ENCODE measurements around the gene BTBD9. TPM values are rescaled to one million over a fixed set of nuclear protein-coding genes. Genes with fewer than 3 reads are reported as not detected.

Gene BTBD9
- total RNA-seq, 4 donors from 2014 or later: 15.4 to 50.0 (median 21.9) TPM

DNA sequence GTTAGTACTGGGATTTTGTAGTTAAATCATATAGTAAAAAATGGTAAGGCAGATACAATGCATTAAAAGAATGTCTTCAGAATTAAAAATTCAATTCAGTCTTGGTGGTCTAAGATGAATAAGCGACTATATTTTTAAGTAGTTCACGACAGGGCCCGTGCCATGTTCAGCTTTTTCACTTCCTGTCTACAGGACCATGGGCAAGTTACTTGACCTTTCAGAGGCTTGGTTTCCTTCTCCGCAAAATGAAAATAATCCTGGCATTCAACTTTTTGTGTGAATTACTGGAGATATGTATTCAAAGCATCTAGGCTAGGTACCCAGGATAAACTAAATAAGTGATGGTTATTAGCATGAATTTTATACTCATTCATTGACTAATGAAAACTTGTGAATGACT, 216.0 kb downstream of the BTBD9 start:
- 79% methylated on average over 4 of the region's 4 CpGs for WGBS
- Histone ChIP-seq H3K27me3 (no peaks in the 10 kb centered on the region), H3K9me3 (no peaks in the 10 kb centered on the region), H3K4me1 (no peaks in the 10 kb centered on the region), H3K36me3 (no peaks in the 10 kb centered on the region), H3K4me3 (no peak overlapping the region), H3K27ac (no peak overlapping the region)
- TF ChIP-seq, protein P1, sequence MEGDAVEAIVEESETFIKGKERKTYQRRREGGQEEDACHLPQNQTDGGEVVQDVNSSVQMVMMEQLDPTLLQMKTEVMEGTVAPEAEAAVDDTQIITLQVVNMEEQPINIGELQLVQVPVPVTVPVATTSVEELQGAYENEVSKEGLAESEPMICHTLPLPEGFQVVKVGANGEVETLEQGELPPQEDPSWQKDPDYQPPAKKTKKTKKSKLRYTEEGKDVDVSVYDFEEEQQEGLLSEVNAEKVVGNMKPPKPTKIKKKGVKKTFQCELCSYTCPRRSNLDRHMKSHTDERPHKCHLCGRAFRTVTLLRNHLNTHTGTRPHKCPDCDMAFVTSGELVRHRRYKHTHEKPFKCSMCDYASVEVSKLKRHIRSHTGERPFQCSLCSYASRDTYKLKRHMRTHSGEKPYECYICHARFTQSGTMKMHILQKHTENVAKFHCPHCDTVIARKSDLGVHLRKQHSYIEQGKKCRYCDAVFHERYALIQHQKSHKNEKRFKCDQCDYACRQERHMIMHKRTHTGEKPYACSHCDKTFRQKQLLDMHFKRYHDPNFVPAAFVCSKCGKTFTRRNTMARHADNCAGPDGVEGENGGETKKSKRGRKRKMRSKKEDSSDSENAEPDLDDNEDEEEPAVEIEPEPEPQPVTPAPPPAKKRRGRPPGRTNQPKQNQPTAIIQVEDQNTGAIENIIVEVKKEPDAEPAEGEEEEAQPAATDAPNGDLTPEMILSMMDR (IDR thresholded peaks at IDR 0.05): no peak
- TF ChIP-seq POLR2AphosphoS5 (IDR thresholded peaks at IDR 0.05): no peak
- no peak for TF ChIP-seq EP300 (IDR thresholded peaks at IDR 0.05)
- TF ChIP-seq POLR2A (IDR thresholded peaks at IDR 0.05): no peak
- DNase-seq (ENCODE audit: low spot score in 2 of 2): no peak

DNA sequence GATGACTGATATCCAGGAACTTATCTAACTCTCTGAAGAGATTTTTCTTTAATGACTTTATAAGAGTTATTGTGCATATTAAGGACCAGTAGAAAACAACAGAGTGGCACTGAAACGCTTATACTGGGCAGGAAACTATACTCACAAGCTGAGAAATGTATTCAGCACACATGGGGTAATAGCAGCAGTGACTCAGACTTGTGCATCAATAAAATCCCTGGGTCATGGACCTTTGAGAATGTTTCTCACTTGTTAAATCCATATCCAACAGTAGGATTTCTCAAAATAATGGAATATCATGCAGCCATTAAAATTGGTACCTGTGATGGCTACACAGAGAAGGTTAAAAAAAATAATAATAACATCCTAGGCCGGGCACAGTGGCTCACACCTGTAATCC, 219.5 kb downstream of the BTBD9 start:
- Histone ChIP-seq H3K4me1 (no peaks in the 10 kb centered on the region), H3K27me3 (no peaks in the 10 kb centered on the region), H3K27ac (no peak overlapping the region), H3K4me3 (no peak overlapping the region), H3K36me3 (no peaks in the 10 kb centered on the region), H3K9me3 (no peaks in the 10 kb centered on the region)
- DNase-seq (ENCODE audit: low spot score in 2 of 2): no peak
- TF ChIP-seq, protein P1 (IDR thresholded peaks at IDR 0.05): no peak
- no peak for TF ChIP-seq POLR2A (IDR thresholded peaks at IDR 0.05)
- no peak for TF ChIP-seq EP300 (IDR thresholded peaks at IDR 0.05)
- no peak for TF ChIP-seq POLR2AphosphoS5 (IDR thresholded peaks at IDR 0.05)
- WGBS: 96% methylated on average over 2 of the region's 2 CpGs

DNA sequence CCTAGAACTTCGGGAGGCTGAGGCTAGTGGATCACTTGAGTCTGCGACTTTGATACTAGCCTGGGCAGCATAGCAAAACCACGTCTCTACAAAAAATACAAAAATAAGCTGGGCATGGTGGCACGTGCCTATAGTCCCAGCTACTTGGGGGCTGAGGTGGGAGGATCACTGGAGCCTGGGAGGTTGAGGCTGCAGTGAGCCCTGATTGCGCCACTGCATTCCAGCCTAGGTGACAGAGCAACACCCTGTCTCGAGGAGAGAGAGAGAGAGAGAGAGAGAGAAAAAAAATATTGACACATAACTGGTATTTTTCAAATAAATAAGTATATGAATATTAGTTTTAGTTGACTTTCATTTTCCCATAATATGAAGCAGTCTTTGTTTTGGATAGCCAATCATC, 222.2 kb downstream of the BTBD9 start:
- Histone ChIP-seq H3K9me3 (no peaks in the 10 kb centered on the region), H3K4me1 (no peaks in the 10 kb centered on the region), H3K4me3 (no peak overlapping the region), H3K27ac (no peak overlapping the region), H3K36me3 (no peaks in the 10 kb centered on the region), H3K27me3 (no peaks in the 10 kb centered on the region)
- WGBS: 93% methylated on average over 6 of the region's 6 CpGs
- DNase-seq (ENCODE audit: low spot score in 2 of 2): no peak
- TF ChIP-seq POLR2AphosphoS5 (IDR thresholded peaks at IDR 0.05): no peak
- no peak for TF ChIP-seq POLR2A (IDR thresholded peaks at IDR 0.05)
- TF ChIP-seq, protein P1 (IDR thresholded peaks at IDR 0.05): no peak
- no peak for TF ChIP-seq EP300 (IDR thresholded peaks at IDR 0.05)

DNA sequence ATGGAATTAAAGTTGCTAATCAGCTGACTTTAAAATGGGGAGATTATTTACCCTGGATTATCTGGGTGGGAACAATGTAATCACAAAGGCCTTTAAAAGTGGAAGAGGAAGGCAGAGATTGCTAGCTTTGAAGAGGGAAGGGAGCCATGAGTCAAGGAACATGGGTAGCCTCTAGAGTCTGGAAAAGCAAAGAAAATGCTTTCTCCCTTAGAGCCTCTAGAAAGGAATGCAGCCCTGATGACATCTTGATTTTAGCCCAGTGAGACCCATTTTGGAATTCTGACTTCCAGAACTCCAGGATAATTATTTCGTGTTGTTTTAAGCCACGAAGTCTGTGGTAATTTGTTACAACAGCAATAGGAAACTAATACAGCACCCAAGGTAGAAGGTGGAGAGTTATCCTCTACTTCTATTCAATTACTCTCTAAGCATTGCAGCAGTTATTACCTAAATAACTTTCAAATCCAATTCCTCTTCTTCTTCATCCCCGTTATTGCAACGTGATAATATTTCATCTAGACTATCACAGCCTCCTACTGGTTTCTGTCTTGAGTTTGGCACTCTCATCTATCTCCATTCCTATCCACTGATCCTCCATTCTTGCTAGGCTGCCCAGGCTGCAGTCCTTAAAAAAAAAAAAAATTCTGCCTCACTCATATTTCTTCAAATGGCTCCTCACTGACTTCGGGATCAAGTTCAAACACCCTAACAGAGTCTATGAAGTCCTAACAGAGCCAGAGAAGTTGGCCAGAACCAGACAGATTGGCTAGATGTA, 224.3 kb downstream of the BTBD9 start:
- no peaks in the 10 kb centered on the region for H3K4me1 ChIP-seq
- H3K4me3 ChIP-seq: no peak overlapping the region
- no peaks in the 10 kb centered on the region for H3K36me3 ChIP-seq
- WGBS: 86% methylated on average over 5 of the region's 5 CpGs
- no peak for DNase-seq (ENCODE audit: low spot score in 2 of 2)
- H3K27me3 ChIP-seq: no peaks in the 10 kb centered on the region
- H3K27ac ChIP-seq: no peak overlapping the region
- no peak for TF ChIP-seq POLR2A (IDR thresholded peaks at IDR 0.05)
- no peak for TF ChIP-seq EP300 (IDR thresholded peaks at IDR 0.05)
- no peak for TF ChIP-seq POLR2AphosphoS5 (IDR thresholded peaks at IDR 0.05)
- TF ChIP-seq, protein P1 (IDR thresholded peaks at IDR 0.05): no peak
- H3K9me3 ChIP-seq: no peaks in the 10 kb centered on the region

DNA sequence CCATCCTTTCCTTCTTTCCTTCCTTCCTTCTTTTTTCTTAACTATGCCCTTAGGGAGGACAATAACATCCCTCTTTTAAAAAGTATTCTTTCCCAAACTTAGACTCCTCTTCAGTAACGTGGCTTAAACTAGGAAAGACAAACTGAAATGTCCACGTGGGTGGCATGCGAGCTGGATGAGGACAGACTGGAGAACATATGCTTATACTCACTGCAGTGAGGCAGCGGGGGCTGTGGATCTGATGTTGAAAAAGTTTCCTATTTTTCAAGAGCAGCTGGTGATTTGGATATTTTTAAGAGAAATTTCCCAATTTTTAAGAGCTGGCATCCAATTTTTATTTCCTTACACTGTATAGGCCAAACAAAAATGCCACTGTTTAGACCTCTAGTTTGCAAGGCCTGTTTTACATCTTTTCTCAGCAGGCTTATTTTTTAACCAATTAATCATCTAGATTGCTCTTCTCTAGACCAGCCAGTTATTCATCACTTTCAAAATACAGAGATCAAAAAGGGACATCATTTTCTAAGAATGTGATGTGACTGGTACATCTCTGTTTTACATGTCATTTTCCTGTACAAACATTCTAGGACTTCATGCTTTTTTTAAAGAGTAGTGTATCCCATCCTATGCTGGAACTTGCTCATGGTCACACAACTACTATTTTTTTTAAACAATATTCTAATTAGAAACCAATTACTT, 226.5 kb downstream of the BTBD9 start:
- Histone ChIP-seq H3K4me1 (no peaks in the 10 kb centered on the region), H3K27ac (no peak overlapping the region), H3K36me3 (no peaks in the 10 kb centered on the region), H3K9me3 (no peaks in the 10 kb centered on the region), H3K27me3 (no peaks in the 10 kb centered on the region), H3K4me3 (no peak overlapping the region)
- WGBS: 72% methylated on average over 4 of the region's 4 CpGs
- DNase-seq (ENCODE audit: low spot score in 2 of 2): peak; percentile 72 to 80
- no peak for TF ChIP-seq POLR2A (IDR thresholded peaks at IDR 0.05)
- TF ChIP-seq, protein P1 (IDR thresholded peaks at IDR 0.05): no peak
- TF ChIP-seq EP300 (IDR thresholded peaks at IDR 0.05): no peak
- no peak for TF ChIP-seq POLR2AphosphoS5 (IDR thresholded peaks at IDR 0.05)
